Measurements from ENCODE around the gene GNB2.
"Not testable (repeated sequence)": the region's sequence is repeated elsewhere in the genome, so short reads cannot be mapped to it uniquely, and the experiment has no call there.

The GNB2 gene

GRCh38 chr7:100673302-100673941 lies at the start of gene GNB2:
Gene GNB2 (plus strand): TSS chr7:100673740. CDS start chr7:100676266, 2,526 bp downstream.
- peak; percentile 93 for DNase-seq (ENCODE audit: low read depth)

GRCh38 chr7:100623951-100624824 lies 49.4 kb upstream of the GNB2 start:
- no peak for DNase-seq (ENCODE audit: low read depth)

- DNase-seq (ENCODE audit: low read depth), result no peak
These were observed 47.5 kb upstream of the GNB2 start for GRCh38 chr7:100626055-100626454.

GRCh38 chr7:100626530-100627237 lies 46.9 kb upstream of the GNB2 start:
- peak; percentile 79 for DNase-seq (ENCODE audit: low read depth)

GRCh38 chr7:100627238-100627549 lies 46.3 kb upstream of the GNB2 start:
- DNase-seq (ENCODE audit: low read depth), result no peak

GRCh38 chr7:100629117-100629716 lies 44.3 kb upstream of the GNB2 start:
- no peak for DNase-seq (ENCODE audit: low read depth)

GRCh38 chr7:100630066-100630465 lies 43.5 kb upstream of the GNB2 start:
- no peak for DNase-seq (ENCODE audit: low read depth)

GRCh38 chr7:100632951-100633717 lies 40.4 kb upstream of the GNB2 start:
- DNase-seq (ENCODE audit: low read depth), result peak; percentile 36

- DNase-seq (ENCODE audit: low read depth), result no peak
These were observed 33.5 kb upstream of the GNB2 start for GRCh38 chr7:100639995-100640516.

- DNase-seq (ENCODE audit: low read depth), result no peak
These were observed 32.8 kb upstream of the GNB2 start for GRCh38 chr7:100640517-100641440.

GRCh38 chr7:100641463-100641859 lies 32.1 kb upstream of the GNB2 start, which contains the start of gene TFR2:
Gene TFR2 (minus strand): TSS chr7:100641552. CDS start chr7:100641509, 43 bp downstream.
- no peak for DNase-seq (ENCODE audit: low read depth)

- DNase-seq (ENCODE audit: low read depth), result no peak
These were observed 31.5 kb upstream of the GNB2 start for GRCh38 chr7:100641860-100642533.

- no peak for DNase-seq (ENCODE audit: low read depth)
These were observed 31.0 kb upstream of the GNB2 start for GRCh38 chr7:100642534-100642907.

GRCh38 chr7:100649826-100650565 lies 23.5 kb upstream of the GNB2 start:
- no peak for DNase-seq (ENCODE audit: low read depth)

- DNase-seq (ENCODE audit: low read depth), result no peak
These were observed 18.4 kb upstream of the GNB2 start for GRCh38 chr7:100654908-100655831.

GRCh38 chr7:100655908-100656674 lies 17.4 kb upstream of the GNB2 start, which contains the start of gene ACTL6B:
Gene ACTL6B (minus strand): TSS chr7:100656448. CDS start chr7:100656354, 94 bp downstream.
- peak; percentile 27 for DNase-seq (ENCODE audit: low read depth)

- not testable (repeated sequence) for DNase-seq (ENCODE audit: low read depth)
These were observed 11.3 kb upstream of the GNB2 start for GRCh38 chr7:100662194-100662776.
